Activated T-helper 1 cell treated with Interleukin-2 at 50 U/mL for 16 hours (primary cell): Measurements from ENCODE around the gene PCBP1.
"Not testable (repeated sequence)": the region's sequence is repeated elsewhere in the genome, so short reads cannot be mapped to it uniquely, and the experiment has no call there.

Experiments
- DNase-seq: peaks from one replicate; pipeline ENCODE4 v3.0.0-alpha.2; 2020; ENCODE audit warnings: low read depth

The PCBP1 gene

DNA sequence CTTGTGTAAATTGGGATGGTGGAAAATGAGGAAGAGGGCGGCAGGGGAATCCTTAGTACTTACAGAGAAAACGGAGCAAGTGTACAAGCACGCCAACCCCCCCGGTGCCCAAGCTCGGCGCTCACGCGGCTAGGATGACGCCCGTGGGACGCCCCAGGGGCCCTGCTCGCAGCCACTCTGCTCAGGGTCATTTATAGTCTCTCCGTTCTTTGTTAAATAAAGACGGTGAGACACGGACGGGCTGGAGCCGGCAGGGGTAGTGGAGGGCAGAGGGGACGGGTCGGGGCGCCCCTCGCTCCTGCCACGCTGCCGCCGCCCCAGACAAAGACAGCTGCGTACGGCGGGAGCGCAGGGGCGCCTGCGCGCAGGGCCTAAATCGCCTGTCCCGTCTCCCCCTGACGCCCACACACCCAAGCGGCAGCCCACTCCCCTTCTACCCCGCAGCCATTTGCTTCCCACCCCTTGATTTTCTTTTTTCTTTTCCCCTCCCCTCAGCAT lies 37.8 kb downstream of the PCBP1 start:
- DNase-seq = peak; percentile 47

DNA sequence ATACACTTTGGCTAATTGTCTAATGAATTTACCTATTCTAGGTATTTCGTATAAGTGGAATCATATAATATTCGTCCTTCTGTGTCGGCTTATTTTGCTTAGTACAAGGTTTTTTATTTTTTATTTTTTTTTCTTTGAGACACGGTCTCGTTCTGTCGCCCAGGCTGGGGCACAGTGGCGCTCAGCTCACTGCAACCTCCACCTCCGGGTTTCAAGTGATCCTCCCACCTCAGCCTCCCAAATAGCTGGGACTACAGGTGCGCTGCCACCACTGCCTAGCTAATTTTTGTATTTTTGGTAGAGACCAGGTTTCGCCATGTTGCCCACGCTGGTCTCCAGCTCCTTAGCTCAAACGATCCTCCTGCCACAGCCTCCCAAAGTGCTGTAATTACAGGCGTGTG lies 38.2 kb downstream of the PCBP1 start:
- DNase-seq = no peak

DNA sequence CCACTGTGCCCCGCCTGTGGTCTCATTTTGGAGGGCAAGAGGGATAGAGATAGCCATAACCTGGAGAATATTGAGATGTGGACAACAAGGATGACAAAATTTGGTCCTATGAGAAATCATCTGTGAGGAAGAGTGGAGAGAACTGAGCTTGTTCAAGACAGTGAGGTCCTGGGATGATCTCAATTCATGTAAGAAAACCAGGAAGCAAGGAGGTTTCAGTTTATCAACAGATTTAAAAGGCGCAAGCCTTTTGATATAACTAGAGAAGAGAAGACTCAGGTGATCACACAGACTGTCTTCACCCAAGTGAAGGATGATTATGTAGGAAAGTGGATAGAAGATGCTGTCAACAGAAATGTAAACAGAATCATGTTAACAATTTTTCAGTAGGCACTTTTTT lies 39.1 kb downstream of the PCBP1 start:
- no peak for DNase-seq

DNA sequence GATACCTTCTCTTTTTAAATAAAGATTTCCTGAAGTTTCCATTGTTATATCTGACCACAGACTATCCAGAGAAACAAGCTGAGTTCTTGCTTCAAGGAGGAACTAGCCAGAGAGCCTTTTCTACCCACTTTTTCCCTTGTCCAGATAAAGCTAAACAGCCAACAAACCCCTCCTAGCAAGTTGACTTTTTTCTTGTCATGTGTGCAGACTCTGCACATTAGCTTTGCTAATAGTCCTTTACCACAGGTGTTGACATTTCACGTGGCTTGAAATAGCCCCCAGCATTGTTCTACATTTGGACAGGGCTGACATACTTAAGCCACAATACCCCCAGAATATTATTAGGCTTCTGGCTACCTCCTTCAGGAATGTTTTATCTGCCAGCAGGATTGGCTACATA lies 40.7 kb downstream of the PCBP1 start:
- DNase-seq = no peak

DNA sequence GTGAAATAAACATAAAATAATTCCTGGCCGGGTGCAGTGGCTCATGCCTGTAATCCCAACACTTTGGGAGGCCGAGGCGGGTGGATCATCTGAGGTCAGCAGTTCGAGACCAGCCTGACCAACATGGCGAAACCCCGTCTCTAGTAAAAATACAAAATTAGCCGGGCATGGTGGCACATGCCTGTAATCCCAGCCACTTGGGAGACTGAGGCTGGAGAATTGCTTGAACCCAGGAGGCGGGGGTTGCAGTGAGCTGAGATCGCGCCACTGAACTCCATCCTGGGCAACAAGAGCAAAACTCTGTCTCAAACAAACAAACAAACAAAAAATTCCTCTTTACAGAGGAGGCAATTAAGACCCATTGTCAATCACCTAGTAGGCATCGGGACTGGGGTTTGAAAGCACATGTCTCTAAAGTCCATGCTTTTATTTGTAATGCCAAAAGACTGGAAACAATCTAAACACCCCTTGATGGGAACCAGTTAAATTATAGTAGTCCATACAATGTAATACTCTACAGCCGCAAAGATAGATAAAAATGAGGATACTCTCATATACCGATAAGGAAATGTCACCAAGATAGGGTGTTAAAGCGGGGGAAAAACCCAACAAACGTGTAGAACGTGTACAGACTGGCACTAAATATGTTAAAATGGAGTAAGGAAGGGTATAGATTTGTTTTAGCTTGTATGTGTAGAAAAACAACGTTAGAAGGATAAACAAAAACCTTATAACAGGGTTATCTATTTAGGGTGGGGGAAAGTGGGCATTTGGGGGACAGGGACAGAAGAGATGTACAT lies 44.3 kb downstream of the PCBP1 start:
- DNase-seq = not testable (repeated sequence)

DNA sequence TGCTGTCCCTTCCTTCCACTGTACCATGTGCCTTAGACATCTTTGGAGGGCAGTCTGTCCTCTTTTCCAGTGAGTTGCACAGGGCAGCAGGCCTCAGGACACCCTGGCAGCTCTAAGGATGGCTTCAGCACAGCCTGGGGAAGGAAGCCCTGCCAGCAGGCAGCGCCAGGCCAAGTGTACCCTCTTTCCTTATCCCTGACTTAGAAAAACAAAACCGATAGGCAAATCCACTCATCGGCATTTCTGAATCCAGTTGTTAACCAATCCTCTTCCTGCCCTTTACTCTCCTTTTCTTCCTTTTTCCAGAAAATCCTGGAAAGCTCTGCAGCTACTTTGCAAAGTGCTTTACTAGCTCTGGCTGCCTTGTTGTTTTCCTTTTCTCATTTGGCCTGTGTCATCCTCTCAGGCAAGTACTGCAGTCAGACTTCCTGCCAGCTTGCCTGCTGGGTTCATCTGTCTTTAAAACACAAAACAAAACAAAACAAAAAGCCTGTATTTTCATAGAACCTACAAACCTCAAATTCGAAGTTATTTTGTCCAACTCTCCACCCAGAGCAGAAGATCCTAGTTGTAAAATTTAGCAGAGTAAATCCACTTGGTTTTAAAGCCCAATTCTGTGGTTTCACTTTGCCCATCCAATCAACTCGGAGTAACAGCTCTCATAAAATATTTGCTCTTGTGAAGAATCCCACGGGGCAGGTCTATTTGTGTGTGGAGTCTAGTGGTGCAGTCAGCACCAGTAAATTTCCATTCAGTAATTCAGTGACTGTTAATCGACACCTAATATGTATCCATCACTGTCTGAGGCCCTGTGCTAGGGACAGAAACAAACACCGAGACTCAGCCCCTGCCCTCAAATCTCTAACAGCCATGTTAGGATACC lies 45.2 kb downstream of the PCBP1 start:
- DNase-seq = no peak

DNA sequence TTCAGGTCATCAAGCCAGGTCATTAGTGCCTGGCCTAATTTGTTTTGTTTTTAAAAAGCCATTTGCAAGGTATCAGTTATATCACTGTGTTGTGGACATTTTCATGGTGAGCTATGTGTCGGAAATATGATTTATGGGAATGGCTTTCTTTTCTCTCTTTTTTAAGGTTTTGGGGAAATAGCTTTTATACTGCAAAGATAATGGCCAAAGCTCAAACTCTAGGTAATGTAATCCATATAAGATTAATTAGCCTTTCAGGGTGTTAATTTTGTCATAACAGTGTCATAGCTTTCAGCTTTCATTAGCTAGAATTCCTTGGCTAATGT lies 45.8 kb downstream of the PCBP1 start:
- DNase-seq = no peak

DNA sequence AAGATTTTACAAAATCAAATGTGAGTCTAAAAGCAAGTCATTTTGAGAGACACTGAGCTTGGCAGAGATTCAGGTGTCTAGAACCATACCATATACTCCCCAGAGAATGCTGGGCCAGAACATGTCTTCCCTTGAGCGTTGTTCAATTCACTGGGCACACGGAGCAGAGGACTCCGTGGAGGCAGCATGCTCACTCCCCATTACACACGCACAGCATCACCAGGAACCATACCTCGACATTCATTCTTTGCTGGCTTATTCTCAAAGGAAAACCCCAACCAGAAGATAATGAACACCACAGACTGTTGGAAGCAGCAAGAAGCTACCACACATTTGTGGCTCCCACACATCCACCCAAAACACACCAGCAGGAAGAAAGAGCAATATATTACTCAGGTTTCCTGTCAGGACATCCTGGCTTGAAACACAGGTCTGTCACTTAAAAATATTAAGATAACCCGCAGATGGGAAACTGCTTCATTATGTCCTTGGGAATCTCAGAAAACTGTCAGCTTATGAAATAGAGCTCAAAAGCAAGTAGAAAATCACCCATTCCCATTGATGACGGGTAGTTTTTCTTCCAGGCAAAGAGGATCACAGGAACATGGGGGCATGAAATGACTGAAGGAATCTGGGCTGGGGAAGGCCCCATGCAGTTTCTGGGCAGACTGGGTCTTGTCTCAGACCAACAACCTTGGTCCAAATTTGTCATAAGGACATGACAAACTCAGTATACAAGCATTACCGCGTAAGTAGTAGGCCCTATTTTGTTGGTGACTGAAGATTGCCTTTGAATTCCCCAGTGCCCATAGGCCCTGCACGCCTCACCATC lies 46.4 kb downstream of the PCBP1 start:
- no peak for DNase-seq

DNA sequence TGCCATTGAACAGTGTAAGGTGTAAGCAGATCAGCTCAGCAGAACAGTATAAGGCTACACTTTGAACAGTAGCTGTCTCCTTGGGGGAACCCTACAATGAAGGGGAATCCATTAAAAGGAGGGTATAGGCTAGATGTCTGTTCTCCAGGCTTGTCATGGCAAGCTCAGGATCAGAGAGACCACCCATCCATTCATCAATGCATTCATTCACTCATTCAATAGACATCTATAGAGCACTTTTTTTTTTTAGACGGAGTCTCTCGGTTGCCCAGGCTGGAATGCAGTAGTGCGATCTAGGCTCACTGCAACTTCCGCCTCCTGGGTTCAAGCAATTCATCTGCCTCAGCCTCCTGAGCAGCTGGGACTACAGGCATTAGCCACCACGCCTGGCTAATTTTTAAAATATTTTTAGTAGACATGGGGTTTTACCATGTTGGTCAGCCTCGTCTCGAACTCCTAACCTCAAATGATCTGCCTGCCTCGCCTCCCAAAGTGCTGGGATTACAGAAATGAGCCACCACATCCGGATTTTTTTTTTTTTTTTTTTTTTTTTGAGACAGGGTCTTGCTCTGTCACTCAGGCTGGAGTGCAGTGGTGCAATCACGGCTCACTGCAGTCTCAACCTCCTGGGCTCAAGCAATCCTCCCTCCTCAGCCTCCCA lies 47.2 kb downstream of the PCBP1 start:
- not testable (repeated sequence) for DNase-seq
